Left lung (tissue), 10 donors: ENCODE measurements around the gene ZFYVE21. TPM values are rescaled to one million over a fixed set of nuclear protein-coding genes. Genes with fewer than 3 reads are reported as not detected.
A peak's percentile ranks its signal among the peaks of the same experiment; 100 is the strongest.

Experiments used
- ATAC-seq: fragments of 200-7000 bp; cut with Tn5 transposase; one replicate; pipeline ENCODE4 v1.9.1; 2020; ENCODE audit warnings: moderate library complexity
- DNase-seq, 4 donors: peaks; one replicate each; pipeline ENCODE4 v3.0.0-alpha.2; 2013 to 2020
- H3K27ac ChIP-seq, 2 donors: fragments of 200-600 bp; sonication (generic) in 1 of 2; one replicate each; pipeline versions ENCODE4 v1.5.0 to v1.8.0; 2020 to 2021
- H3K27me3 ChIP-seq, 2 donors: fragments of 200-600 bp; sonication (generic) in 1 of 2; one replicate each; pipeline versions ENCODE4 v1.5.0 to v1.8.0; 2020 to 2021
- H3K36me3 ChIP-seq, 2 donors: fragments of 200-600 bp; sonication (generic) in 1 of 2; one replicate each; pipeline versions ENCODE4 v1.5.0 to v1.8.0; 2020 to 2021
- H3K4me1 ChIP-seq, 2 donors: fragments of 200-600 bp; one replicate each; pipeline ENCODE4 v1.8.0; 2021
- H3K4me3 ChIP-seq, 2 donors: fragments of 200-600 bp; sonication (generic) in 1 of 2; one replicate each; pipeline versions ENCODE4 v1.5.0 to v1.8.0; 2020 to 2021; ENCODE audit warnings: mild to moderate bottlenecking in 1 of 2
- H3K9me3 ChIP-seq, 2 donors: fragments of 200-600 bp; sonication (generic) in 1 of 2; one replicate each; pipeline versions ENCODE4 v1.5.0 to v1.8.0; 2020 to 2021
- CTCF ChIP-seq, 2 donors: fragments of 200-600 bp; sonication (generic) in 1 of 2; IDR thresholded peaks; one replicate each; pipeline versions ENCODE4 v1.5.0 to v1.8.0; 2021; ENCODE audit warnings: antibody characterized with exemption in 2 of 2
- intact Hi-C, 2 donors: fragments of 100-400 bp; cut with DNase I; formaldehyde crosslinking; loops; one replicate each; pipeline versions ENCODE4 v1.11.2 to v1.14.2; 2022
- polyA plus RNA-seq, 6 donors: library from polyadenylated mRNA; unstranded; fragments of 120-200 nt; gene quantifications; one replicate each; pipeline ENCODE4 v1.2.1, GENCODE V29; 2013; ENCODE audit not compliant: insufficient read length in 6 of 6
- total RNA-seq, 2 donors: library from RNA; stranded (reverse); fragmentation: NEBNext Ultra II Directional; extraction: Animal tissue kit (Norgen Biotek cat#: 25700); gene quantifications; one replicate each; pipeline ENCODE4 v1.2.1, GENCODE V29; 2021
- donor health status: DM: no; HTN: yes; CAD: no.
- donor health status: DM: no; HTN: no; CAD: no.

The ZFYVE21 gene
- total and polyA plus RNA-seq, 8 donors = 42.8 to 72.7 (median 59.2) TPM

- peaks cover 0 to 68% of the 10 kb centered on the region in 2 donors for H3K36me3 ChIP-seq
- H3K4me1 ChIP-seq = peaks cover 10 to 18% of the 10 kb centered on the region in 2 donors
- TF ChIP-seq CTCF (IDR thresholded peaks at IDR 0.05) = no peak
- DNase-seq (peak in 1 of 4 donors; percentile 71), ATAC-seq (no peak)
- no peaks in the 10 kb centered on the region for H3K9me3 ChIP-seq
- H3K27ac ChIP-seq = no peak overlapping the region
- H3K4me3 ChIP-seq = no peak overlapping the region
- intact Hi-C loops = no loop called here
- no peaks in the 10 kb centered on the region for H3K27me3 ChIP-seq
Observed at GRCh38 chr14:103728141-103728540, 12.5 kb downstream of the ZFYVE21 start.

- no peak for DNase-seq
- H3K27ac ChIP-seq = no peak overlapping the region
- H3K36me3 ChIP-seq = peaks cover 0 to 73% of the 10 kb centered on the region in 2 donors
- no peak for TF ChIP-seq CTCF (IDR thresholded peaks at IDR 0.05)
- ATAC-seq = peak; percentile 23
- H3K27me3 ChIP-seq = no peaks in the 10 kb centered on the region
- intact Hi-C loops = no loop called here
- no peaks in the 10 kb centered on the region for H3K9me3 ChIP-seq
- peaks cover 8 to 12% of the 10 kb centered on the region in 2 donors for H3K4me1 ChIP-seq
- H3K4me3 ChIP-seq = no peak overlapping the region
Observed at GRCh38 chr14:103728721-103729120, 13.1 kb downstream of the ZFYVE21 start.

GRCh38 chr14:103729496-103730448 lies 14.2 kb downstream of the ZFYVE21 start:
- intact Hi-C loops = no loop called here
- H3K9me3 ChIP-seq = no peaks in the 10 kb centered on the region
- H3K4me1 ChIP-seq = peaks cover 0 to 6% of the 10 kb centered on the region in 2 donors
- TF ChIP-seq CTCF (IDR thresholded peaks at IDR 0.05) = no peak
- H3K4me3 ChIP-seq = no peak overlapping the region
- DNase-seq (peak in 1 of 4 donors; percentile 58), ATAC-seq (no peak)
- peaks cover 0 to 82% of the 10 kb centered on the region in 2 donors for H3K36me3 ChIP-seq
- H3K27me3 ChIP-seq = no peaks in the 10 kb centered on the region
- H3K27ac ChIP-seq = no peak overlapping the region

- peak in 1 of 4 donors; percentile 59 for DNase-seq
- no peak overlapping the region for H3K27ac ChIP-seq
- no peak for ATAC-seq
- no peak overlapping the region for H3K4me3 ChIP-seq
- peaks cover 0 to 84% of the 10 kb centered on the region in 2 donors for H3K36me3 ChIP-seq
- H3K9me3 ChIP-seq = no peaks in the 10 kb centered on the region
- peaks cover 0 to 6% of the 10 kb centered on the region in 2 donors for H3K4me1 ChIP-seq
- TF ChIP-seq CTCF (IDR thresholded peaks at IDR 0.05) = no peak
- H3K27me3 ChIP-seq = no peaks in the 10 kb centered on the region
- intact Hi-C loops = no loop called here
Observed at GRCh38 chr14:103730490-103731035, 15.0 kb downstream of the ZFYVE21 start.

GRCh38 chr14:103731481-103731880 lies 15.9 kb downstream of the ZFYVE21 start:
- H3K4me3 ChIP-seq = no peak overlapping the region
- no peaks in the 10 kb centered on the region for H3K9me3 ChIP-seq
- peaks cover 0 to 82% of the 10 kb centered on the region in 2 donors for H3K36me3 ChIP-seq
- ATAC-seq = no peak
- H3K27me3 ChIP-seq = no peaks in the 10 kb centered on the region
- peak in 2 of 4 donors; percentile 22 to 69 for DNase-seq
- H3K4me1 ChIP-seq = peaks cover 0 to 6% of the 10 kb centered on the region in 2 donors
- intact Hi-C loops = no loop called here
- TF ChIP-seq CTCF (IDR thresholded peaks at IDR 0.05) = no peak
- H3K27ac ChIP-seq = no peak overlapping the region
